ENCODE measurements around the gene ARHGAP15. TPM values are rescaled to one million over a fixed set of nuclear protein-coding genes. Genes with fewer than 3 reads are reported as not detected.
A peak's percentile ranks its signal among the peaks of the same experiment; 100 is the strongest.

The ARHGAP15 gene
- total RNA-seq, 4 donors from 2014 or later, result 1.7 to 16.8 (median 3.7) TPM

- H3K4me1 ChIP-seq, result peaks cover 0 to 28% (median 3%) of the 10 kb centered on the region in 3 donors
- H3K27ac ChIP-seq, result peak overlapping the region in 3 of 4 donors; percentile 53 to 69 (median 63)
- H3K27me3 ChIP-seq, result no peaks in the 10 kb centered on the region
- intact Hi-C loops (cut with DNase I), result no loop called here
- no peak for DNase-seq
- H3K36me3 ChIP-seq, result no peaks in the 10 kb centered on the region
- TF ChIP-seq CTCF (IDR thresholded peaks at IDR 0.05) (no peak), POLR2A (IDR thresholded peaks at IDR 0.05) (no peak)
- 63 to 70% methylated on average over 4 of the region's 4 CpGs for WGBS, 2 donors
- H3K4me3 ChIP-seq, result no peak overlapping the region
- no peaks in the 10 kb centered on the region for H3K9me3 ChIP-seq
Observed at GRCh38 chr2:143474586-143474985, 345.4 kb downstream of the ARHGAP15 start.

GRCh38 chr2:143475041-143475776, 346.0 kb downstream of the ARHGAP15 start:
- Histone ChIP-seq H3K27me3 (no peaks in the 10 kb centered on the region), H3K4me1 (peaks cover 0 to 30% (median 3%) of the 10 kb centered on the region in 3 donors), H3K27ac (peak overlapping the region in 3 of 4 donors; percentile 53 to 69 (median 63)), H3K9me3 (no peaks in the 10 kb centered on the region), H3K4me3 (no peak overlapping the region), H3K36me3 (no peaks in the 10 kb centered on the region)
- DNase-seq, result no peak
- intact Hi-C loops (cut with DNase I), result no loop called here
- no peak for TF ChIP-seq POLR2A (IDR thresholded peaks at IDR 0.05)
- TF ChIP-seq CTCF (IDR thresholded peaks at IDR 0.05), result no peak
- 54 to 75% methylated on average over 5 to 7 of the region's 7 CpGs for WGBS, 2 donors

- H3K36me3 ChIP-seq, result no peaks in the 10 kb centered on the region
- H3K27me3 ChIP-seq, result no peaks in the 10 kb centered on the region
- TF ChIP-seq CTCF (IDR thresholded peaks at IDR 0.05), result no peak
- TF ChIP-seq POLR2A (IDR thresholded peaks at IDR 0.05), result no peak
- H3K4me3 ChIP-seq, result no peak overlapping the region
- DNase-seq, result no peak
- H3K27ac ChIP-seq, result peak overlapping the region in 1 of 4 donors; percentile 63
- 54 to 75% methylated on average over 2 of the region's 2 CpGs for WGBS, 2 donors
- intact Hi-C loops (cut with DNase I), result no loop called here
- H3K9me3 ChIP-seq, result no peaks in the 10 kb centered on the region
- peaks cover 0 to 41% (median 5%) of the 10 kb centered on the region in 3 donors for H3K4me1 ChIP-seq
Observed at GRCh38 chr2:143476336-143477087, 347.3 kb downstream of the ARHGAP15 start.

GRCh38 chr2:143477714-143478443, 348.7 kb downstream of the ARHGAP15 start:
- TF ChIP-seq POLR2A (IDR thresholded peaks at IDR 0.05) (no peak), CTCF (IDR thresholded peaks at IDR 0.05) (no peak)
- intact Hi-C loops (cut with DNase I), result no loop called here
- no peaks in the 10 kb centered on the region for H3K9me3 ChIP-seq
- peak overlapping the region in 1 of 4 donors; percentile 18 for H3K27ac ChIP-seq
- no peaks in the 10 kb centered on the region for H3K36me3 ChIP-seq
- no peak for DNase-seq
- WGBS, 2 donors, result 100% methylated on average over 1 of the region's 1 CpG
- peaks cover 0 to 48% (median 9%) of the 10 kb centered on the region in 3 donors for H3K4me1 ChIP-seq
- no peak overlapping the region for H3K4me3 ChIP-seq
- H3K27me3 ChIP-seq, result no peaks in the 10 kb centered on the region

All from esophagus squamous epithelium (tissue), 5 donors.